Hepatocyte (in vitro differentiated cells): Measurements from ENCODE around the gene PRSS3. TPM values are rescaled to one million over a fixed set of nuclear protein-coding genes. Genes with fewer than 3 reads are reported as not detected.
"Not testable (repeated sequence)": the region's sequence is repeated elsewhere in the genome, so short reads cannot be mapped to it uniquely, and the experiment has no call there.

ENCODE experiments used
- DNase-seq: peaks from one replicate; pipeline ENCODE4 v3.0.0-alpha.2; 2016; ENCODE audit warnings: low spot score
- H2AFZ ChIP-seq: fragments of 200-600 bp; sonication (generic); 2 replicates; pipeline ENCODE4 v1.6.0; 2016; ENCODE audit warnings: antibody characterized with exemption, mild to moderate bottlenecking
- H3K27ac ChIP-seq: fragments of 200-600 bp; sonication (generic); 2 replicates; pipeline ENCODE4 v1.5.1; 2016; ENCODE audit warnings: mild to moderate bottlenecking
- H3K27me3 ChIP-seq: fragments of 200-600 bp; sonication (generic); 2 replicates; pipeline ENCODE4 v1.6.1; 2016
- H3K36me3 ChIP-seq: fragments of 200-600 bp; sonication (generic); replicated peaks from 2 replicates; pipeline ENCODE4 v1.5.1; 2016; ENCODE audit warnings: low read depth; ENCODE audit not compliant: insufficient read depth
- H3K4me1 ChIP-seq: fragments of 200-600 bp; sonication (generic); 2 replicates; pipeline ENCODE4 v1.5.1; 2016; ENCODE audit warnings: mild to moderate bottlenecking, moderate library complexity; ENCODE audit not compliant: insufficient read depth
- H3K4me2 ChIP-seq: fragments of 200-600 bp; sonication (generic); 2 replicates; pipeline ENCODE4 v1.6.0; 2016
- H3K4me3 ChIP-seq: fragments of 200-600 bp; sonication (generic); 2 replicates; pipeline ENCODE4 v1.5.1; 2016; ENCODE audit warnings: mild to moderate bottlenecking
- H3K79me2 ChIP-seq: fragments of 200-600 bp; sonication (generic); 2 replicates; pipeline ENCODE4 v1.6.0; 2017; ENCODE audit warnings: mild to moderate bottlenecking
- H3K9me2 ChIP-seq: fragments of 200-600 bp; sonication (generic); replicated peaks from 2 replicates; pipeline ENCODE4 v1.6.0; 2017; ENCODE audit warnings: mild to moderate bottlenecking; ENCODE audit not compliant: insufficient read depth
- H3K9me3 ChIP-seq: fragments of 200-600 bp; sonication (generic); 2 replicates; pipeline ENCODE4 v1.5.1; 2016; ENCODE audit warnings: low read depth, mild to moderate bottlenecking
- H4K20me1 ChIP-seq: fragments of 200-600 bp; sonication (generic); 2 replicates; pipeline ENCODE4 v1.6.0; 2016; ENCODE audit warnings: mild to moderate bottlenecking; ENCODE audit not compliant: insufficient read depth, poor library complexity, severe bottlenecking
- EZH2 ChIP-seq: fragments of 200-600 bp; sonication (generic); IDR thresholded peaks from 2 replicates; pipeline ENCODE4 v1.6.1; 2016; ENCODE audit warnings: antibody characterized with exemption, mild to moderate bottlenecking, borderline replicate concordance
- EZH2phosphoT487 ChIP-seq: fragments of 200-600 bp; sonication (generic); IDR thresholded peaks from one replicate; pipeline ENCODE4 v1.6.1; 2018; ENCODE audit warnings: antibody characterized with exemption, mild to moderate bottlenecking, low read depth, moderate library complexity; ENCODE audit not compliant: unreplicated experiment, severe bottlenecking
- WGBS: methylation state at CpG from one replicate; pipeline ENCODE4 v1.1.6; 2016; ENCODE audit warnings: low lambda C conversion rate; ENCODE audit errors: missing lambda C conversion rate; 5-methylcytosine and 5-hydroxymethylcytosine counted together
- polyA plus RNA-seq: library from polyadenylated mRNA; unstranded; fragments of >200 nt; fragmentation: Nextera tagmentation; extraction: Ambion mirVana; gene quantifications from 2 replicates; pipeline ENCODE4 v1.2.1, GENCODE V29; 2016
- total RNA-seq: library from RNA; depleted of rRNA; stranded (reverse); fragments of >200 nt; gene quantifications from 2 replicates; pipeline ENCODE4 v1.2.3, GENCODE V29; 2014
- TF ChIP-seq, protein P1 (sequence below): fragments of 200-600 bp; sonication (generic); IDR thresholded peaks from 2 replicates; pipeline ENCODE4 v1.5.1; 2016; ENCODE audit warnings: antibody characterized with exemption, mild to moderate bottlenecking; ENCODE audit not compliant: poor library complexity

Gene PRSS3
- total and polyA plus RNA-seq, 2 experiments from 2014 or later, result 1.5 TPM; not detected in 1

DNA sequence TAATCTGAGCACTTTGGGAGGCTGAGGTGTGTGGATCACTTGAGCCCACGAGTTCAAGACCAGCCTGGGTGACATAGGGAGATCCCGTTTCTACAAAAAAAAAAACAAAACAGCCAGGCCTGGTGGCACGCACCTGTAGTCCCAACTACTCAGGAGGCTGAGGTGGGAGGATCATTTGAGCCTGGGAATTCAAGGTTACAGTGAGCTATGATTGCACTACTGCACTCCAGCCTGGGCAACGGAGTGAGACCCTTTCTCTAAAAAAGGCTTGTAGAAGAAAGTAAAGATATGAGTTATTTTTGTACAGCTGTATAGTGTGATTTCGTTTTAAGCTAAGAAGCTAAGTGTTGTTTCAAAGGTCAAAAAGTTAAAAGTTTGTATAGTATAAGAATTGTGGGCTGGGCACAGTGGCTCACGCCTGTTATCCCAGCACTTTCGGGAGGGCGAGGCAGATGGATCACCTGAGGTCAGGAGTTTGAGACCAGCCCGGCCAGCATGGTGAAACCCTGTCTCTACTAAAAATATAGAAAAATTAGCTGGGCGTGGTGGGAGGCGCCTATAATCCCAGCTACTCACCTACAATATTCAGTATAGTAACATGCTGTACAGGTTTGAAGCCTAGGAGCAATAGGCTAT lies 40.4 kb downstream of the PRSS3 start:
- H3K4me1 ChIP-seq, result no peaks in the 10 kb centered on the region
- H3K27me3 ChIP-seq, result no peaks in the 10 kb centered on the region
- peaks cover 100% of the 10 kb centered on the region for H4K20me1 ChIP-seq
- 95% methylated on average over 11 of the region's 11 CpGs for WGBS
- H3K4me3 ChIP-seq, result no peak overlapping the region
- H3K4me2 ChIP-seq, result no peak overlapping the region
- H2AFZ ChIP-seq, result no peak overlapping the region
- H3K9me3 ChIP-seq, result no peaks in the 10 kb centered on the region
- peaks cover 100% of the 10 kb centered on the region for H3K79me2 ChIP-seq
- H3K9me2 ChIP-seq, result no peaks in the 10 kb centered on the region
- DNase-seq, result no peak
- TF ChIP-seq EZH2phosphoT487 (no peak), EZH2 (no peak)
- TF ChIP-seq, protein P1, sequence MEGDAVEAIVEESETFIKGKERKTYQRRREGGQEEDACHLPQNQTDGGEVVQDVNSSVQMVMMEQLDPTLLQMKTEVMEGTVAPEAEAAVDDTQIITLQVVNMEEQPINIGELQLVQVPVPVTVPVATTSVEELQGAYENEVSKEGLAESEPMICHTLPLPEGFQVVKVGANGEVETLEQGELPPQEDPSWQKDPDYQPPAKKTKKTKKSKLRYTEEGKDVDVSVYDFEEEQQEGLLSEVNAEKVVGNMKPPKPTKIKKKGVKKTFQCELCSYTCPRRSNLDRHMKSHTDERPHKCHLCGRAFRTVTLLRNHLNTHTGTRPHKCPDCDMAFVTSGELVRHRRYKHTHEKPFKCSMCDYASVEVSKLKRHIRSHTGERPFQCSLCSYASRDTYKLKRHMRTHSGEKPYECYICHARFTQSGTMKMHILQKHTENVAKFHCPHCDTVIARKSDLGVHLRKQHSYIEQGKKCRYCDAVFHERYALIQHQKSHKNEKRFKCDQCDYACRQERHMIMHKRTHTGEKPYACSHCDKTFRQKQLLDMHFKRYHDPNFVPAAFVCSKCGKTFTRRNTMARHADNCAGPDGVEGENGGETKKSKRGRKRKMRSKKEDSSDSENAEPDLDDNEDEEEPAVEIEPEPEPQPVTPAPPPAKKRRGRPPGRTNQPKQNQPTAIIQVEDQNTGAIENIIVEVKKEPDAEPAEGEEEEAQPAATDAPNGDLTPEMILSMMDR, result no peak
- peak overlapping the region; percentile 40 for H3K27ac ChIP-seq
- no peaks in the 10 kb centered on the region for H3K36me3 ChIP-seq

DNA sequence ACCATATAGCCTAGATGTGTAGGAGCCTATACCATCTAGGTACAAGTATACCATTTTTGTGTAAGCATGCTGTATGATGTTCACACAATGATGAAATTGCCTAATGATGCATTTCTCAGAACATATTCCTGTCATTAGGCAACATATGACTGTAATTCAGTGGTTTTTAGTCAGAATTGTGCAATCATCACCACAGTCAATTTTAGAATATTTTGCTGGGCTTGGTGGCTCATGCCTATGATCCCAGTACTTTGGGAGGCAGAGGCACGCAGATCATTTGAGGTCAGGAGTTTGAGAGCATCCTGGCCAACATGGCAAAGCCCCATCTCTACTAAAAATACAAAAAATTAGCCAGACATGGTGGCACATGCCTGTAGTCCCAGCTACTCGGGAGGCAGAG lies 40.9 kb downstream of the PRSS3 start:
- DNase-seq, H3K4me3 ChIP-seq, H3K4me2 ChIP-seq, H2AFZ ChIP-seq, H3K27me3 ChIP-seq, H3K4me1 ChIP-seq, H3K9me3 ChIP-seq, H3K9me2 ChIP-seq, H3K36me3 ChIP-seq: not testable (repeated sequence)
- H3K27ac ChIP-seq, result peak overlapping the region; percentile 40
- H3K79me2 ChIP-seq, result peaks cover 100% of the 10 kb centered on the region
- 95% methylated on average over 2 of the region's 2 CpGs for WGBS
- peaks cover 100% of the 10 kb centered on the region for H4K20me1 ChIP-seq

DNA sequence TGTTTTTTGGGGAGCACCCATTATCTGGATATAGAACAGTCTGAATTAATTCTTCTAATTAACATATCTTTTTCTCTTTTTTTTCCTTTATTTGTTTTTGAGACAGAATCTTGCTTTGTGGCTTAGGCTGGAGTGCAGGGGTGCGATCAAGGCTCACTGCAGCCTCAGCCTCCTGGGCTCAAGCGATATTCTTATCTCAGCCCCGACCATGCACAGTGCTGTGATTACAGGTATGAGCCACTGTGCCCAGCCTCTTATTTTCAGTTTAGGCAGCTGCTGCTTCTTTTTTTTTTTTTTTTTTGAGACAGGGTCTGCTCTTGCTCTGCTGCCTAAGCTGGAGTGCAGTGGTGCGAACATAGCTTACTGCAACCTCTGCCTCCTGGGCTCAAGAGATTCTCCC lies 41.8 kb downstream of the PRSS3 start:
- no peak overlapping the region for H3K4me2 ChIP-seq
- peaks cover 100% of the 10 kb centered on the region for H3K79me2 ChIP-seq
- 69% methylated on average over 4 of the region's 4 CpGs for WGBS
- H3K36me3 ChIP-seq, result no peaks in the 10 kb centered on the region
- no peaks in the 10 kb centered on the region for H3K4me1 ChIP-seq
- H2AFZ ChIP-seq, result no peak overlapping the region
- no peak overlapping the region for H3K4me3 ChIP-seq
- H3K9me2 ChIP-seq, result no peaks in the 10 kb centered on the region
- no peaks in the 10 kb centered on the region for H3K9me3 ChIP-seq
- no peaks in the 10 kb centered on the region for H3K27me3 ChIP-seq
- no peak overlapping the region for H3K27ac ChIP-seq
- H4K20me1 ChIP-seq, result peaks cover 100% of the 10 kb centered on the region
- DNase-seq, result no peak
- TF ChIP-seq, protein P1, result no peak
- TF ChIP-seq EZH2phosphoT487, result no peak
- no peak for TF ChIP-seq EZH2

DNA sequence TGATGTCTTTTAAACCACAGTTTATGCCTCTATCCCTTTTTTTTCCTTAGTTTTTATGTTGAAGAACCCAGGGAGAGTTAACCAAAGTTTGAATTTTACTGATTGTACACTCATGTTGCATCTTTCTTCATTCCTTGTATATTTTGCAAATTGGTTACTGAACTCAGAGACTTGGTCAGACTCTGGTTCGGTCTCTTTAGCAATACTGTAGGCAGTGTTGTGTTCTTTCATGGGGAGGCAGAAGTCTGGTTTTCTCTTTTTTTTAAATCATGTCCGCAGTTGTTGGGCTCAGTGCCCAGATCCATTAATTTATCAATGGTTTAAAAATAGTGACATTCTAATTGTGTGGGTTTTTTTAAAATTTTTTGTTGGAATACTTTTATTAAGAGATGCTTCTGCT lies 45.0 kb downstream of the PRSS3 start:
- no peaks in the 10 kb centered on the region for H3K27me3 ChIP-seq
- TF ChIP-seq EZH2phosphoT487, result no peak
- no peak for TF ChIP-seq EZH2
- TF ChIP-seq, protein P1, result no peak
- no peak overlapping the region for H2AFZ ChIP-seq
- no peaks in the 10 kb centered on the region for H3K4me1 ChIP-seq
- DNase-seq, result no peak
- no peak overlapping the region for H3K27ac ChIP-seq
- no peak overlapping the region for H3K4me3 ChIP-seq
- WGBS, result 91% methylated on average over 2 of the region's 2 CpGs
- H4K20me1 ChIP-seq, result peaks cover 100% of the 10 kb centered on the region
- no peak overlapping the region for H3K4me2 ChIP-seq
- H3K9me2 ChIP-seq, result no peaks in the 10 kb centered on the region
- no peaks in the 10 kb centered on the region for H3K9me3 ChIP-seq
- no peaks in the 10 kb centered on the region for H3K36me3 ChIP-seq
- H3K79me2 ChIP-seq, result peaks cover 100% of the 10 kb centered on the region
